Tongue (tissue), 2 donors: Measurements from ENCODE around the gene DENND4C. TPM values are rescaled to one million over a fixed set of nuclear protein-coding genes. Genes with fewer than 3 reads are reported as not detected.
"Not testable (repeated sequence)": the region's sequence is repeated elsewhere in the genome, so short reads cannot be mapped to it uniquely, and the experiment has no call there.

ENCODE experiments used
- DNase-seq: peaks from one replicate; pipeline ENCODE4 v3.0.0-alpha.2; 2015
- total RNA-seq: library from RNA; depleted of rRNA; stranded (reverse); fragments of >200 nt; gene quantifications from one replicate; pipeline ENCODE4 v1.2.3, GENCODE V29; 2014

DENND4C gene
- total RNA-seq, 1 donor from 2014 or later, result 107 TPM

DNA sequence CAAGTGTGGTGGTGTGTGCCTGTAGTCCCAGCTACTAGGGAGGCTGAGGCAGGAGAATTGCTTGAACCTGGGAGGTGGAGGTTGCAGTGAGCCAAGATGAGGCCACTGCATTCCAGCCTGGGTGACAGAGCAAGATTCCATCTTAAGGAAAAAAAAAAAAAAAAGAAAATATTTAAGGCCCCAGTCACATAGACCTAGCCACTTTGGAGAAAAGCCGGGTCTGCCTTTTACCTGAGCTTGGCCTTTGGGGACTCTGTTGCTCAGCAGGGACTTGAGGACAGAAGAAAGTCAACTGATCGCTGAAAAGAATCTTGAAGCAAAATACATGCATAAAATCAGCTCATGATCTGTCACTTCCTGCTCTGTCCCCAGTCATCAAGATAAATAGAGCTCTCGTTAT, 183.0 kb downstream of the DENND4C start:
- DNase-seq, result not testable (repeated sequence)

DNA sequence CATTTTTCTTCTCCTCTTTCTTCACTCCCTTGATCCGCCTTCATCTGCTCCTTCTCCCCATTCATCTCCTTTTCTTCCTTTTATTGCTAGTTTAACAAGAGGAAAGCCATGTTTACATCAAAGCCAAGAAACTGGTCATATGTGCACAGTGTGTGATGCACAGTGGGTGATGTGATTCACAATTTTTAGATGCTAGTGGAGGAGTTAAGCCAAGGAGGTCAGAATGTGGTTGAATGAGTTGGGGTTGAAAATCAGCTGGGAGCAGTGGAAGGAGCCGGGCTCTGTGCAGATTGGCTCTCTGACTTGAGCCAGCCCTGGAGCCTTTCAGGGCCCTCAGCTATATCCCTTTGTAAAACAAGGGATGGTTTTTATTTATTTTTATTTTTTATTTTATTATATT, 185.7 kb downstream of the DENND4C start:
- no peak for DNase-seq

GRCh38 chr9:19420877-19421276, 190.4 kb downstream of the DENND4C start:
- no peak for DNase-seq

Other genes starting within 250 kb of the DENND4C start
- gene SAXO1, start 197.5 kb upstream of the DENND4C start, total RNA-seq, result under 0.01 TPM
- 44.3 TPM for gene RRAGA, start 181.3 kb upstream of the DENND4C start, total RNA-seq
- gene HAUS6, start 127.8 kb upstream of the DENND4C start, total RNA-seq, result 14.7 TPM
- gene PLIN2, start 103.2 kb upstream of the DENND4C start, total RNA-seq, result 138 TPM
- gene RPS6, start 149.5 kb downstream of the DENND4C start, total RNA-seq, result 1,415 TPM
- gene ACER2, start 178.3 kb downstream of the DENND4C start, total RNA-seq, result 1.7 TPM